WERI-Rb-1 (cell line): ENCODE measurements around the gene SPO11.

Experiments used
- DNase-seq: peaks from one replicate; pipeline ENCODE4 v3.0.0-alpha.2; 2020
- H3K27ac ChIP-seq: fragments of 250-450 bp; sonication (Bioruptor Pico); 2 replicates; pipeline ENCODE4 v1.5.1; 2020; ENCODE audit warnings: mild to moderate bottlenecking, moderate library complexity
- H3K27me3 ChIP-seq: fragments of 250-450 bp; sonication (Bioruptor Pico); 2 replicates; pipeline ENCODE4 v1.5.1; 2021; ENCODE audit warnings: mild to moderate bottlenecking, low read depth, moderate library complexity; ENCODE audit not compliant: insufficient read depth, severe bottlenecking
- H3K36me3 ChIP-seq: fragments of 250-450 bp; sonication (Bioruptor Pico); 2 replicates; pipeline ENCODE4 v1.5.1; 2020; ENCODE audit warnings: mild to moderate bottlenecking, moderate library complexity
- H3K4me3 ChIP-seq: 2 replicates; pipeline ENCODE4 v1.5.1; 2011; ENCODE audit warnings: low read depth, mild to moderate bottlenecking, control low read depth, low read length
- H3K9me3 ChIP-seq: fragments of 250-450 bp; sonication (Bioruptor Pico); 2 replicates; pipeline ENCODE4 v1.5.1; 2021; ENCODE audit warnings: mild to moderate bottlenecking, moderate library complexity; ENCODE audit not compliant: severe bottlenecking
- CTCF ChIP-seq: IDR thresholded peaks from 2 replicates; pipeline ENCODE4 v1.5.1; 2011; ENCODE audit warnings: low read depth, mild to moderate bottlenecking, control low read depth, inconsistent platforms, low read length

Gene SPO11

GRCh38 chr20:57301026-57301425 is 28.6 kb upstream of the SPO11 start:
- no peak for DNase-seq
- H3K9me3 ChIP-seq: no peaks in the 10 kb centered on the region
- H3K27ac ChIP-seq: no peak overlapping the region
- peaks cover 25% of the 10 kb centered on the region for H3K27me3 ChIP-seq
- H3K36me3 ChIP-seq: no peaks in the 10 kb centered on the region
- TF ChIP-seq CTCF: no peak
- no peak overlapping the region for H3K4me3 ChIP-seq

GRCh38 chr20:57306747-57307146 is 22.9 kb upstream of the SPO11 start:
- Histone ChIP-seq H3K9me3 (no peaks in the 10 kb centered on the region), H3K27ac (no peak overlapping the region), H3K27me3 (peaks cover 57% of the 10 kb centered on the region), H3K4me3 (no peak overlapping the region), H3K36me3 (no peaks in the 10 kb centered on the region)
- no peak for DNase-seq
- no peak for TF ChIP-seq CTCF

- Histone ChIP-seq H3K27me3 (peaks cover 66% of the 10 kb centered on the region), H3K9me3 (no peaks in the 10 kb centered on the region), H3K27ac (no peak overlapping the region), H3K36me3 (no peaks in the 10 kb centered on the region), H3K4me3 (no peak overlapping the region)
- no peak for TF ChIP-seq CTCF
- DNase-seq: no peak
Observed at GRCh38 chr20:57308451-57309271, 20.9 kb upstream of the SPO11 start.

- TF ChIP-seq CTCF: no peak
- Histone ChIP-seq H3K27me3 (peaks cover 65% of the 10 kb centered on the region), H3K4me3 (no peak overlapping the region), H3K36me3 (no peaks in the 10 kb centered on the region), H3K9me3 (no peaks in the 10 kb centered on the region), H3K27ac (no peak overlapping the region)
- no peak for DNase-seq
Observed at GRCh38 chr20:57309544-57310115, 20.0 kb upstream of the SPO11 start.

- Histone ChIP-seq H3K27ac (no peak overlapping the region), H3K9me3 (no peaks in the 10 kb centered on the region), H3K27me3 (peaks cover 57% of the 10 kb centered on the region), H3K4me3 (no peak overlapping the region), H3K36me3 (no peaks in the 10 kb centered on the region)
- no peak for DNase-seq
- no peak for TF ChIP-seq CTCF
Observed at GRCh38 chr20:57310821-57311514, 18.6 kb upstream of the SPO11 start.
